Umbilical cord (tissue), 2 donors: ENCODE measurements around the gene WBP2. TPM values are rescaled to one million over a fixed set of nuclear protein-coding genes. Genes with fewer than 3 reads are reported as not detected.
"Not testable (repeated sequence)": the region's sequence is repeated elsewhere in the genome, so short reads cannot be mapped to it uniquely, and the experiment has no call there.

Experiments
- DNase-seq: peaks from one replicate; pipeline ENCODE4 v3.0.0-alpha.2; 2015; ENCODE audit warnings: low spot score
- total RNA-seq: library from RNA; depleted of rRNA; stranded (reverse); fragments of >200 nt; gene quantifications from one replicate; pipeline ENCODE4 v1.2.3, GENCODE V29; 2014; ENCODE audit warnings: low replicate concordance; ENCODE audit not compliant: insufficient read depth

The WBP2 gene
- total RNA-seq, 1 donor from 2014 or later, result 13.7 TPM

- DNase-seq, result not testable (repeated sequence)
These were observed 13.7 kb upstream of the WBP2 start for GRCh38 chr17:75868730-75869281.

- not testable (repeated sequence) for DNase-seq
These were observed 10.5 kb upstream of the WBP2 start for GRCh38 chr17:75865404-75866188.

- not testable (repeated sequence) for DNase-seq
These were observed 9.8 kb upstream of the WBP2 start for GRCh38 chr17:75864887-75865286.

- peak; percentile 87 for DNase-seq
These were observed 9.3 kb upstream of the WBP2 start for GRCh38 chr17:75864448-75864871.

- no peak for DNase-seq
These were observed 6.8 kb upstream of the WBP2 start for GRCh38 chr17:75861927-75862317.

- not testable (repeated sequence) for DNase-seq
These were observed 4.2 kb upstream of the WBP2 start for GRCh38 chr17:75859358-75859757.

- DNase-seq, result no peak
These were observed 1.1 kb upstream of the WBP2 start for GRCh38 chr17:75856062-75856756.

- DNase-seq, result no peak
These were observed 240 bp downstream of the WBP2 start for GRCh38 chr17:75854881-75855309.

GRCh38 chr17:75854101-75854748 is 910 bp downstream of the WBP2 start:
- peak; percentile 58 for DNase-seq

- no peak for DNase-seq
These were observed 1.7 kb downstream of the WBP2 start for GRCh38 chr17:75853433-75853832.

- DNase-seq, result not testable (repeated sequence)
These were observed 3.5 kb downstream of the WBP2 start for GRCh38 chr17:75851693-75851991.

GRCh38 chr17:75850928-75851692 is 4.0 kb downstream of the WBP2 start:
- no peak for DNase-seq

GRCh38 chr17:75849724-75850123 is 5.4 kb downstream of the WBP2 start:
- no peak for DNase-seq

- DNase-seq, result no peak
These were observed 5.9 kb downstream of the WBP2 start for GRCh38 chr17:75849279-75849646.

GRCh38 chr17:75848523-75849278 is 6.4 kb downstream of the WBP2 start:
- peak; percentile 55 for DNase-seq

- DNase-seq, result no peak
These were observed 7.3 kb downstream of the WBP2 start for GRCh38 chr17:75847614-75848522.

- no peak for DNase-seq
These were observed 8.2 kb downstream of the WBP2 start for GRCh38 chr17:75846692-75847613.

GRCh38 chr17:75845933-75846691 is 9.0 kb downstream of the WBP2 start:
- no peak for DNase-seq
